ENCODE data around the gene CREB3L2.
A peak's percentile ranks its signal among the peaks of the same experiment; 100 is the strongest.

CREB3L2 gene

DNA sequence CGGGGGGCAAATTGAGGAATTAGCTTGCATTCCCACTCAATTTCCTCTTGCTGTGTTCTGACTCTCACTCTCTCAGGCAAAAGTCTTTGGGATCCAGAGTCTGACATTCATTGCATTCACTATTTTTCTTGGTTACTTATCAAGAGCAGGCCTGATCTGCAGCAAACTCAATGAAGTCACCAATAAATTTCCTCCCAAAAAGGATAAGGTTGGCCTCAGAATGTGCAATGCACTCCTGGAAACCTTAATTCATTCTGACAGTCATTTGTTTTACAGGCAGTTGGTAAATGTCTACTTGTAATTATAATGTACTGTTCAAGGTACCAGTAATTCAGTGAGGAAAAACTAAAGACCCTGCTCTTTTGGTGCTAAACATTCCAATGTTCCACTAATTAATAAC, 148.8 kb downstream of the CREB3L2 start:
- no peaks in the 10 kb centered on the region; the same call in 1 of the 2 replicates for H3K27me3 ChIP-seq

DNA sequence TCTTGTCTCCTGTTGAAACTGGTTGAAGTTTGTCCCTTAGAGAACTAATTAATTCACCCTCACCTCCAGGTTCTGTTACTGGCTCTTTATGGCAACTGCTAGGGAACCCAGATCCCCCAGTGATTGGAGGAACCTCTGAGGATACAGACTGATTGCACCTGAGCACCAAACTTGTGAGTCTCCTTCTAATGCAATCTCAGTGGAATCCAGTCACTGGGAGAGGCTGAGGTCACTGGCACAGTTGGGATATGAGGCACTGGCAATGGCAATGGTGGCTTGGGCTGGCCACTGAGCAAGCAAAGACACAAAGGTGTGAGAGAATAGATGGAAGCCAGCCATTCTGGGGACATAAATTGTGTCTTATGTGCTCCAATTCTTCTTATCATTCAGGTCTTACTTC, 149.8 kb downstream of the CREB3L2 start:
- Histone ChIP-seq H3K27me3 (peaks cover 9% of the 10 kb centered on the region), H3K4me3 (ENCODE audit: low read depth, low read length) (no peak overlapping the region), H3K4me1 (no peaks in the 10 kb centered on the region), H3K36me3 (no peaks in the 10 kb centered on the region), H3K9me3 (no peaks in the 10 kb centered on the region)
- no peak for DNase-seq
- TF ChIP-seq, protein P1, sequence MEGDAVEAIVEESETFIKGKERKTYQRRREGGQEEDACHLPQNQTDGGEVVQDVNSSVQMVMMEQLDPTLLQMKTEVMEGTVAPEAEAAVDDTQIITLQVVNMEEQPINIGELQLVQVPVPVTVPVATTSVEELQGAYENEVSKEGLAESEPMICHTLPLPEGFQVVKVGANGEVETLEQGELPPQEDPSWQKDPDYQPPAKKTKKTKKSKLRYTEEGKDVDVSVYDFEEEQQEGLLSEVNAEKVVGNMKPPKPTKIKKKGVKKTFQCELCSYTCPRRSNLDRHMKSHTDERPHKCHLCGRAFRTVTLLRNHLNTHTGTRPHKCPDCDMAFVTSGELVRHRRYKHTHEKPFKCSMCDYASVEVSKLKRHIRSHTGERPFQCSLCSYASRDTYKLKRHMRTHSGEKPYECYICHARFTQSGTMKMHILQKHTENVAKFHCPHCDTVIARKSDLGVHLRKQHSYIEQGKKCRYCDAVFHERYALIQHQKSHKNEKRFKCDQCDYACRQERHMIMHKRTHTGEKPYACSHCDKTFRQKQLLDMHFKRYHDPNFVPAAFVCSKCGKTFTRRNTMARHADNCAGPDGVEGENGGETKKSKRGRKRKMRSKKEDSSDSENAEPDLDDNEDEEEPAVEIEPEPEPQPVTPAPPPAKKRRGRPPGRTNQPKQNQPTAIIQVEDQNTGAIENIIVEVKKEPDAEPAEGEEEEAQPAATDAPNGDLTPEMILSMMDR (IDR thresholded peaks at IDR 0.05; ENCODE audit: low read depth, low read length) = no peak

More for the DNA sequence above, 148.8 kb downstream of the CREB3L2 start:
- Histone ChIP-seq H3K4me1 (no peaks in the 10 kb centered on the region), H3K4me3 (ENCODE audit: low read depth, low read length) (no peak overlapping the region), H3K9me3 (no peaks in the 10 kb centered on the region), H3K36me3 (no peaks in the 10 kb centered on the region)
- TF ChIP-seq, protein P1 (IDR thresholded peaks at IDR 0.05; ENCODE audit: low read depth, low read length) = no peak
- DNase-seq = no peak

DNA sequence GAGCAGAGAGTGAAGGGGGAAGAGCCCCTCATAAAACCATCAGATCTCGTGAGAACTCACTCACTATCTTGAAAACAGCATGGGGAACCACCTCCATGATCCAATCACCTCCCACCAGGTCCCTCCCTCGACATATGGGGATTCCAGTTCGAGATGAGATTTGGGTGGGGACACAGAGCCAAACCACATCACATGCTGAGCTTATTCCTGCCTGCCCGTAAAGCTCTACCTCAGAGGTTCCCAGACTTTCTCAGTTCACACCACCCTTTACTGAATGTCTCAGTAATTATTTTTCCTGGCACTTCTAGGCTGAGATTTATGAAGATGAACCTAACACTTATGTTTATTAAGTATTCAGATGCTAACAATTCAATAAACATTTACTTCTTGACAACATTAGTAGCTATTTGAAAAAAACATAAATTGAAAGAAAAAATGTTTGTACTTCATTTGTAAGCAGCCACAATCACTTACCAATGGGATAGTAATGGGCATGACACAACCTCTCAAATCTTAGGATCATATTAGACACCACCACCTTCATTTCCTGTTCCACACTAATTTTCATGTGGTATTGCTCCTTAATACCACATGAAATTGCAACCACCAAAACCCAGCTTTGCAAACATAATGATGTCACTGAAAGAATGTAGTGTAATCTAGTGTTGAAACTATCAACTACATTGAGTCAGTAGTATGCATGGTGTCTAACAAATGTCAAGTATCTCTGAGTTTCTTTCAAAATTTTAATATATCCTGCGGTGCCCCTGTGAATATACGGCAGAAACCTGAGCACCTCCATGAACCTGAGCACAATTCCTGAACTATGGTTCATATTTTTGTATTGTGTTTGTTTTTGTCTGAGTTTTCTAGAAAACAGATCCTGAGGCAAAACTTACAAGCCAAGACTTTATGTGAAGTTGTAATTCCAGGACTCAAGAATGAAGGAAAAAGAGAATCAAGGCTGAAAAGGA, 150.6 kb downstream of the CREB3L2 start:
- DNase-seq = no peak
- H3K4me1 ChIP-seq = no peaks in the 10 kb centered on the region
- H3K27me3 ChIP-seq = peaks cover 18% of the 10 kb centered on the region
- no peaks in the 10 kb centered on the region for H3K36me3 ChIP-seq
- H3K9me3 ChIP-seq = no peaks in the 10 kb centered on the region
- H3K4me3 ChIP-seq (ENCODE audit: low read depth, low read length) = no peak overlapping the region
- TF ChIP-seq, protein P1 (IDR thresholded peaks at IDR 0.05; ENCODE audit: low read depth, low read length) = no peak

DNA sequence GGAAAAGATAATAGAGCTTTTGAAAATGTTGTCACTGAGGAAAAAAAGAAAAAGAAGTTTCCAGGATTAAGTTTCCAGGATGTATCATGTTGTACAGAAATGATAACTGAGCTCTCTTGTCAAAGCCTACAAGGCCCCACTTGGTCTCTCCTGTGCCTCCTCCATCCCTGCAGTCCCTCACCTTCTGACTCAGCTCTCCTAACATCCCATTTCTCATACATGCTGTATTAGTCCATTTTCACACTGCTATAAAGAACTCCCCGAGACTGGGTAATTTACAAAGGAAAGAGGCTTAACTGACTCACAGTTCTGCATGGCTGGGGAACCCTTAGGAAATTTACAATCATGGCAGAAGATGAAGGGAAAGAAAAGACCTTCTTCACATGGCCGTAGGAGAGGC, 151.3 kb downstream of the CREB3L2 start:
- Histone ChIP-seq H3K36me3 (no peaks in the 10 kb centered on the region), H3K4me3 (ENCODE audit: low read depth, low read length) (no peak overlapping the region), H3K4me1 (no peaks in the 10 kb centered on the region), H3K9me3 (no peaks in the 10 kb centered on the region), H3K27me3 (peaks cover 24% of the 10 kb centered on the region)
- TF ChIP-seq, protein P1 (IDR thresholded peaks at IDR 0.05; ENCODE audit: low read depth, low read length) = no peak
- no peak for DNase-seq

DNA sequence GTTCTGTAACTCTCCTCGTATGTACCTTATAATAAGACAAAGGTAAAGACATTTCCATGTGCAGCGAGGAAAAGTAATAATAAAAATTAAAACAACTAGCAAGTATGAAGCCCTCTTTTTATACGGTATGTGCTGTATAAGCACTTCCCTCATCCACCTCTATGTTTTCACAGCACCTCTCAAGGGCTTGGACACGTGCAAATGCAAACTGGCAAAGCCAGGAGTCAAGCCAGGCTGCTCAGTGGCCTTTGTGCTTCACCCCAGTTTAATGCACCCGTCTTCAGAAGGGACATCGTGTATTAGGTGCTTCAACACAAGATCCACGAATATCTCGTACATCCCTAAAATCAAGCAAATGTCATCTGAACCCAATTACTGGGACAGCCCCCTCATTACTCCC, 153.8 kb downstream of the CREB3L2 start:
- Histone ChIP-seq H3K4me1 (no peaks in the 10 kb centered on the region), H3K9me3 (no peaks in the 10 kb centered on the region), H3K4me3 (ENCODE audit: low read depth, low read length) (no peak overlapping the region), H3K36me3 (no peaks in the 10 kb centered on the region), H3K27me3 (peaks cover 27% of the 10 kb centered on the region)
- DNase-seq = no peak
- TF ChIP-seq, protein P1 (IDR thresholded peaks at IDR 0.05; ENCODE audit: low read depth, low read length) = no peak

DNA sequence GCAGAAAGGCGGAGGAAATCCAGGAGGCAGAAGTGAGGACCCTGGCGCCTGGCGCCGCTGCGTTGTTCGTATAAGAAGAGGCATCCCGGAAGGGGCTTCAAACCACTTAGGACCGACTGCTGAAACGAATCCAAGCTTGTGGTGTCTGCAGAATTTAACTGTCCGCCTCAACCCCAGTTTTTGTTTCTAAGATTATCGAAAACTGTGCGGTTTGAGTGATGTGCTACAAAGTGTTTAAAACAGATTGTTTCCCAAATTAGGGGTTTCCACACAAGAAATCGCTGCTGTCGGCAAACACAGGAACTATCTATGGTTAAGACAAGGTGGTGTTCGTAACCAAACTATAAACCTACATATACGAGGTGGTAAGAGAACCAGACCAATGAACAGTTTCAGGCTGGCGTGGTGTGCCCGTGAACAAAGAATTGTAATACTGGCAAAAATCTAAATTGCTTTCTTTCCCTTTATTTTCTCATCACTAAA, 154.3 kb downstream of the CREB3L2 start:
- peaks cover 27% of the 10 kb centered on the region for H3K27me3 ChIP-seq
- peak; percentile 21 for DNase-seq
- H3K9me3 ChIP-seq = no peaks in the 10 kb centered on the region
- TF ChIP-seq, protein P1 (IDR thresholded peaks at IDR 0.05; ENCODE audit: low read depth, low read length) = no peak
- no peaks in the 10 kb centered on the region for H3K36me3 ChIP-seq
- H3K4me3 ChIP-seq (ENCODE audit: low read depth, low read length) = peak overlapping the region; percentile 59
- no peaks in the 10 kb centered on the region for H3K4me1 ChIP-seq
